Measurements from ENCODE around the gene LDLRAD4.

DNA sequence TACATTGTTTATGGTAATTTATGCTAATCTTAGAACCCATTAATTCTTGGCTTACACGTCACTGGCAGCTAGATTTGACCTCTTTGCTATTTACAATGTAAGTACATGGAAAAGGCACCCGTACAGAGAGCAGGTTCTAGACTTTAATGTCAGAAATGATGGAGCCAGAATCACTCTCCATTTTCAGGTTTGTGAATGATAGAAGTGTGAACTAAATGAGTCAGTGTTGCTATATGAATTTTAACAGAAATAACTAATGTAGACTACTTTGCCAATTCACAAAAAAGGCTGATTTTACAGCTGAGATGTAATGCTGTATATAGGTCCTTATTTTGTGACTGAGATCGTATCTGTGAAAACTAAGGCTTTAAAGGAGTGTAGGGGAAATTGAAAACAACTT, 214.6 kb downstream of the LDLRAD4 start:
- no peak for TF ChIP-seq CTCF (conservative IDR thresholded peaks at IDR 0.05; ENCODE audit: low read depth in 2 of 2)
- no peak for TF ChIP-seq POLR2AphosphoS5 (IDR thresholded peaks at IDR 0.05; ENCODE audit: low read depth)
- no peak for TF ChIP-seq EZH2 (IDR thresholded peaks at IDR 0.05; ENCODE audit: low read depth, unreplicated experiment)
- TF ChIP-seq JUNB (IDR thresholded peaks at IDR 0.05; ENCODE audit: unreplicated experiment): no peak
- TF ChIP-seq EZH2phosphoT487 (IDR thresholded peaks at IDR 0.05; ENCODE audit: unreplicated experiment): no peak
- no peak for TF ChIP-seq CREB1 (CRISPR knock-in tag; IDR thresholded peaks at IDR 0.05; ENCODE audit: low read depth)
- no peak for TF ChIP-seq ZNF114 (CRISPR knock-in tag; IDR thresholded peaks at IDR 0.05)
- TF ChIP-seq, protein P1, sequence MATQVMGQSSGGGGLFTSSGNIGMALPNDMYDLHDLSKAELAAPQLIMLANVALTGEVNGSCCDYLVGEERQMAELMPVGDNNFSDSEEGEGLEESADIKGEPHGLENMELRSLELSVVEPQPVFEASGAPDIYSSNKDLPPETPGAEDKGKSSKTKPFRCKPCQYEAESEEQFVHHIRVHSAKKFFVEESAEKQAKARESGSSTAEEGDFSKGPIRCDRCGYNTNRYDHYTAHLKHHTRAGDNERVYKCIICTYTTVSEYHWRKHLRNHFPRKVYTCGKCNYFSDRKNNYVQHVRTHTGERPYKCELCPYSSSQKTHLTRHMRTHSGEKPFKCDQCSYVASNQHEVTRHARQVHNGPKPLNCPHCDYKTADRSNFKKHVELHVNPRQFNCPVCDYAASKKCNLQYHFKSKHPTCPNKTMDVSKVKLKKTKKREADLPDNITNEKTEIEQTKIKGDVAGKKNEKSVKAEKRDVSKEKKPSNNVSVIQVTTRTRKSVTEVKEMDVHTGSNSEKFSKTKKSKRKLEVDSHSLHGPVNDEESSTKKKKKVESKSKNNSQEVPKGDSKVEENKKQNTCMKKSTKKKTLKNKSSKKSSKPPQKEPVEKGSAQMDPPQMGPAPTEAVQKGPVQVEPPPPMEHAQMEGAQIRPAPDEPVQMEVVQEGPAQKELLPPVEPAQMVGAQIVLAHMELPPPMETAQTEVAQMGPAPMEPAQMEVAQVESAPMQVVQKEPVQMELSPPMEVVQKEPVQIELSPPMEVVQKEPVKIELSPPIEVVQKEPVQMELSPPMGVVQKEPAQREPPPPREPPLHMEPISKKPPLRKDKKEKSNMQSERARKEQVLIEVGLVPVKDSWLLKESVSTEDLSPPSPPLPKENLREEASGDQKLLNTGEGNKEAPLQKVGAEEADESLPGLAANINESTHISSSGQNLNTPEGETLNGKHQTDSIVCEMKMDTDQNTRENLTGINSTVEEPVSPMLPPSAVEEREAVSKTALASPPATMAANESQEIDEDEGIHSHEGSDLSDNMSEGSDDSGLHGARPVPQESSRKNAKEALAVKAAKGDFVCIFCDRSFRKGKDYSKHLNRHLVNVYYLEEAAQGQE (IDR thresholded peaks at IDR 0.05; ENCODE audit: unreplicated experiment): no peak
- TF ChIP-seq, protein P2, sequence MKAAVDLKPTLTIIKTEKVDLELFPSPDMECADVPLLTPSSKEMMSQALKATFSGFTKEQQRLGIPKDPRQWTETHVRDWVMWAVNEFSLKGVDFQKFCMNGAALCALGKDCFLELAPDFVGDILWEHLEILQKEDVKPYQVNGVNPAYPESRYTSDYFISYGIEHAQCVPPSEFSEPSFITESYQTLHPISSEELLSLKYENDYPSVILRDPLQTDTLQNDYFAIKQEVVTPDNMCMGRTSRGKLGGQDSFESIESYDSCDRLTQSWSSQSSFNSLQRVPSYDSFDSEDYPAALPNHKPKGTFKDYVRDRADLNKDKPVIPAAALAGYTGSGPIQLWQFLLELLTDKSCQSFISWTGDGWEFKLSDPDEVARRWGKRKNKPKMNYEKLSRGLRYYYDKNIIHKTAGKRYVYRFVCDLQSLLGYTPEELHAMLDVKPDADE (IDR thresholded peaks at IDR 0.05): no peak
- TF ChIP-seq ZNF331 (CRISPR knock-in tag; IDR thresholded peaks at IDR 0.05; ENCODE audit: low read depth): no peak
- no peak for TF ChIP-seq NANOG (IDR thresholded peaks at IDR 0.05; ENCODE audit: borderline replicate concordance)
- TF ChIP-seq STAT1 (IDR thresholded peaks at IDR 0.05; ENCODE audit: unreplicated experiment): no peak
- TF ChIP-seq, protein P3, sequence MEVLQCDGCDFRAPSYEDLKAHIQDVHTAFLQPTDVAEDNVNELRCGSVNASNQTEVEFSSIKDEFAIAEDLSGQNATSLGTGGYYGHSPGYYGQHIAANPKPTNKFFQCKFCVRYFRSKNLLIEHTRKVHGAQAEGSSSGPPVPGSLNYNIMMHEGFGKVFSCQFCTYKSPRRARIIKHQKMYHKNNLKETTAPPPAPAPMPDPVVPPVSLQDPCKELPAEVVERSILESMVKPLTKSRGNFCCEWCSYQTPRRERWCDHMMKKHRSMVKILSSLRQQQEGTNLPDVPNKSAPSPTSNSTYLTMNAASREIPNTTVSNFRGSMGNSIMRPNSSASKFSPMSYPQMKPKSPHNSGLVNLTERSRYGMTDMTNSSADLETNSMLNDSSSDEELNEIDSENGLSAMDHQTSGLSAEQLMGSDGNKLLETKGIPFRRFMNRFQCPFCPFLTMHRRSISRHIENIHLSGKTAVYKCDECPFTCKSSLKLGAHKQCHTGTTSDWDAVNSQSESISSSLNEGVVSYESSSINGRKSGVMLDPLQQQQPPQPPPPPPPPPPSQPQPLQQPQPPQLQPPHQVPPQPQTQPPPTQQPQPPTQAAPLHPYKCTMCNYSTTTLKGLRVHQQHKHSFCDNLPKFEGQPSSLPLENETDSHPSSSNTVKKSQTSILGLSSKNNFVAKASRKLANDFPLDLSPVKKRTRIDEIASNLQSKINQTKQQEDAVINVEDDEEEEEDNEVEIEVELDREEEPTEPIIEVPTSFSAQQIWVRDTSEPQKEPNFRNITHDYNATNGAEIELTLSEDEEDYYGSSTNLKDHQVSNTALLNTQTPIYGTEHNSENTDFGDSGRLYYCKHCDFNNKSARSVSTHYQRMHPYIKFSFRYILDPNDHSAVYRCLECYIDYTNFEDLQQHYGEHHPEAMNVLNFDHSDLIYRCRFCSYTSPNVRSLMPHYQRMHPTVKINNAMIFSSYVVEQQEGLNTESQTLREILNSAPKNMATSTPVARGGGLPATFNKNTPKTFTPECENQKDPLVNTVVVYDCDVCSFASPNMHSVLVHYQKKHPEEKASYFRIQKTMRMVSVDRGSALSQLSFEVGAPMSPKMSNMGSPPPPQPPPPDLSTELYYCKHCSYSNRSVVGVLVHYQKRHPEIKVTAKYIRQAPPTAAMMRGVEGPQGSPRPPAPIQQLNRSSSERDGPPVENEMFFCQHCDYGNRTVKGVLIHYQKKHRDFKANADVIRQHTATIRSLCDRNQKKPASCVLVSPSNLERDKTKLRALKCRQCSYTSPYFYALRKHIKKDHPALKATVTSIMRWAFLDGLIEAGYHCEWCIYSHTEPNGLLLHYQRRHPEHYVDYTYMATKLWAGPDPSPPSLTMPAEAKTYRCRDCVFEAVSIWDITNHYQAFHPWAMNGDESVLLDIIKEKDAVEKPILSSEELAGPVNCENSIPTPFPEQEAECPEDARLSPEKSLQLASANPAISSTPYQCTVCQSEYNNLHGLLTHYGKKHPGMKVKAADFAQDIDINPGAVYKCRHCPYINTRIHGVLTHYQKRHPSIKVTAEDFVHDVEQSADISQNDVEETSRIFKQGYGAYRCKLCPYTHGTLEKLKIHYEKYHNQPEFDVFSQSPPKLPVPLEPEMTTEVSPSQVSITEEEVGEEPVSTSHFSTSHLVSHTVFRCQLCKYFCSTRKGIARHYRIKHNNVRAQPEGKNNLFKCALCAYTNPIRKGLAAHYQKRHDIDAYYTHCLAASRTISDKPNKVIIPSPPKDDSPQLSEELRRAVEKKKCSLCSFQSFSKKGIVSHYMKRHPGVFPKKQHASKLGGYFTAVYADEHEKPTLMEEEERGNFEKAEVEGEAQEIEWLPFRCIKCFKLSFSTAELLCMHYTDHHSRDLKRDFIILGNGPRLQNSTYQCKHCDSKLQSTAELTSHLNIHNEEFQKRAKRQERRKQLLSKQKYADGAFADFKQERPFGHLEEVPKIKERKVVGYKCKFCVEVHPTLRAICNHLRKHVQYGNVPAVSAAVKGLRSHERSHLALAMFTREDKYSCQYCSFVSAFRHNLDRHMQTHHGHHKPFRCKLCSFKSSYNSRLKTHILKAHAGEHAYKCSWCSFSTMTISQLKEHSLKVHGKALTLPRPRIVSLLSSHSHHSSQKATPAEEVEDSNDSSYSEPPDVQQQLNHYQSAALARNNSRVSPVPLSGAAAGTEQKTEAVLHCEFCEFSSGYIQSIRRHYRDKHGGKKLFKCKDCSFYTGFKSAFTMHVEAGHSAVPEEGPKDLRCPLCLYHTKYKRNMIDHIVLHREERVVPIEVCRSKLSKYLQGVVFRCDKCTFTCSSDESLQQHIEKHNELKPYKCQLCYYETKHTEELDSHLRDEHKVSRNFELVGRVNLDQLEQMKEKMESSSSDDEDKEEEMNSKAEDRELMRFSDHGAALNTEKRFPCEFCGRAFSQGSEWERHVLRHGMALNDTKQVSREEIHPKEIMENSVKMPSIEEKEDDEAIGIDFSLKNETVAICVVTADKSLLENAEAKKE (CRISPR knock-in tag; IDR thresholded peaks at IDR 0.05): no peak

All from GM23338 (cell line).